GM12891 (cell line): Measurements from ENCODE around the gene RAP1GDS1.

Experiments
- PAX5 ChIP-seq: IDR thresholded peaks from 2 replicates; pipeline ENCODE4 v1.6.1; 2011; ENCODE audit warnings: low read length, moderate library complexity, mild to moderate bottlenecking; ENCODE audit not compliant: insufficient read depth, severe bottlenecking
- POLR2A ChIP-seq: IDR thresholded peaks from 2 replicates; pipeline ENCODE4 v1.6.1; 2011; ENCODE audit warnings: low read depth, low read length, control low read depth
- POLR2AphosphoS5 ChIP-seq: IDR thresholded peaks from 2 replicates; pipeline ENCODE4 v1.6.1; 2011; ENCODE audit warnings: low read depth, low read length, control low read depth
- SPI1 ChIP-seq: IDR thresholded peaks from 2 replicates; pipeline ENCODE4 v1.6.1; 2011; ENCODE audit warnings: low read depth, low read length, control low read depth
- TAF1 ChIP-seq: IDR thresholded peaks from 2 replicates; pipeline ENCODE4 v1.6.1; 2011; ENCODE audit warnings: low read depth, low read length, control low read depth

- no peak for TF ChIP-seq POLR2A
- no peak for TF ChIP-seq SPI1
- TF ChIP-seq POLR2AphosphoS5 = no peak
- TF ChIP-seq TAF1 = no peak
- no peak for TF ChIP-seq PAX5
Measured at GRCh38 chr4:98433691-98434090, 172.5 kb downstream of the RAP1GDS1 start.
